ENCODE results near the gene CACNA2D4.

DNA sequence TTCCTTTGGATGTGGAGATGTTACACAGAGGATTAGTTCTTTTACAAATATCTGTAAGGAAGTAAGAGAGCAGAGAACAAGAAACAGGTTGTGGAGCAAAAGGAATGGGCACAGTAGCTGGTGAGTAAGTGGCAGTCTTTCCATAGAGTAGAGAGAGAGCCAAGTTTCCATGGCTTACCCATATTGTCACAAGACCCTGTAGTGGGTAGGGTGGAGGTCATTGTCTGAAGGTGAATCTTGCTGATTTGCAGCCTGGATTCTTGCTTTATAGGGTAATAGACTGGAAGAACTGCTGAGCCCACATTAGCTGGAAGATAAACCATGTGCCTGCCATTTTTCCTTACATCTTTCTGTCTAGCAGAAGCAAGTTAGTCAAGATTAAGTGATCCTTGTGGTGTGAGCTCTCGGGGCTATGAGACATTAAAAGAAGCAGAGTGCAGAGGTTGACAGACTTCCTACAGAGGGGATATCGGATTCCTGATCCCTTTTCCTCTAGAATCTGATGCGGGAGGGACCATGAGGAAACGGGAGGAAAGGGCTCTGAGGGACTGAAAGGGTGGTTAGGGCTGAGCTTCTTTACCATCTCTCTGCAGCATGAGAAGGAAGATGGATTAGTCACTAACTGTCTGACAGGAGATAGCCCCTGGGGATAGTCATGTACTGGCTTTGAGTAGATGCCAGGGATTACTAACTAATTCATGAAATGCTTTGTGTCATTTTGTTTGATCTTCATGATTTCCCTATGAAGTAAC is 142.1 kb downstream of the CACNA2D4 start:
- TF ChIP-seq, protein P1, sequence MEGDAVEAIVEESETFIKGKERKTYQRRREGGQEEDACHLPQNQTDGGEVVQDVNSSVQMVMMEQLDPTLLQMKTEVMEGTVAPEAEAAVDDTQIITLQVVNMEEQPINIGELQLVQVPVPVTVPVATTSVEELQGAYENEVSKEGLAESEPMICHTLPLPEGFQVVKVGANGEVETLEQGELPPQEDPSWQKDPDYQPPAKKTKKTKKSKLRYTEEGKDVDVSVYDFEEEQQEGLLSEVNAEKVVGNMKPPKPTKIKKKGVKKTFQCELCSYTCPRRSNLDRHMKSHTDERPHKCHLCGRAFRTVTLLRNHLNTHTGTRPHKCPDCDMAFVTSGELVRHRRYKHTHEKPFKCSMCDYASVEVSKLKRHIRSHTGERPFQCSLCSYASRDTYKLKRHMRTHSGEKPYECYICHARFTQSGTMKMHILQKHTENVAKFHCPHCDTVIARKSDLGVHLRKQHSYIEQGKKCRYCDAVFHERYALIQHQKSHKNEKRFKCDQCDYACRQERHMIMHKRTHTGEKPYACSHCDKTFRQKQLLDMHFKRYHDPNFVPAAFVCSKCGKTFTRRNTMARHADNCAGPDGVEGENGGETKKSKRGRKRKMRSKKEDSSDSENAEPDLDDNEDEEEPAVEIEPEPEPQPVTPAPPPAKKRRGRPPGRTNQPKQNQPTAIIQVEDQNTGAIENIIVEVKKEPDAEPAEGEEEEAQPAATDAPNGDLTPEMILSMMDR (IDR thresholded peaks at IDR 0.05 in 4 of 5, conservative IDR thresholded peaks at IDR 0.05 in 1 of 5): no peak
- TF ChIP-seq POLR2A (IDR thresholded peaks at IDR 0.05): no peak
